ENCODE results near the gene FSHB.

FSHB gene

GRCh38 chr11:30257058-30257457, 26.2 kb downstream of the FSHB start:
- no peak overlapping the region for H3K4me3 ChIP-seq (ENCODE audit: low read depth, low read length)
- TF ChIP-seq ZNF157 (tag by site-specific recombination; IDR thresholded peaks at IDR 0.05): no peak
- TF ChIP-seq ZNF654 (tag by site-specific recombination; IDR thresholded peaks at IDR 0.05; ENCODE audit: low read depth): no peak
- TF ChIP-seq ZNF19 (tag by site-specific recombination; IDR thresholded peaks at IDR 0.05; ENCODE audit: low read depth): no peak
- TF ChIP-seq, protein P1, sequence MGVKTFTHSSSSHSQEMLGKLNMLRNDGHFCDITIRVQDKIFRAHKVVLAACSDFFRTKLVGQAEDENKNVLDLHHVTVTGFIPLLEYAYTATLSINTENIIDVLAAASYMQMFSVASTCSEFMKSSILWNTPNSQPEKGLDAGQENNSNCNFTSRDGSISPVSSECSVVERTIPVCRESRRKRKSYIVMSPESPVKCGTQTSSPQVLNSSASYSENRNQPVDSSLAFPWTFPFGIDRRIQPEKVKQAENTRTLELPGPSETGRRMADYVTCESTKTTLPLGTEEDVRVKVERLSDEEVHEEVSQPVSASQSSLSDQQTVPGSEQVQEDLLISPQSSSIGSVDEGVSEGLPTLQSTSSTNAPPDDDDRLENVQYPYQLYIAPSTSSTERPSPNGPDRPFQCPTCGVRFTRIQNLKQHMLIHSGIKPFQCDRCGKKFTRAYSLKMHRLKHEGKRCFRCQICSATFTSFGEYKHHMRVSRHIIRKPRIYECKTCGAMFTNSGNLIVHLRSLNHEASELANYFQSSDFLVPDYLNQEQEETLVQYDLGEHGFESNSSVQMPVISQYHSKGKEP (tag by site-specific recombination; IDR thresholded peaks at IDR 0.05): no peak
- no peak for TF ChIP-seq ZNF555 (tag by site-specific recombination; conservative IDR thresholded peaks at IDR 0.05)
- TF ChIP-seq ZNF169 (tag by site-specific recombination; IDR thresholded peaks at IDR 0.05): no peak
- TF ChIP-seq ZNF155 (tag by site-specific recombination; IDR thresholded peaks at IDR 0.05): no peak
- TF ChIP-seq OVOL3 (tag by site-specific recombination; IDR thresholded peaks at IDR 0.05): no peak
- ChIA-PET POLR2A (interaction anchor here (2.0 kb wide), 1 partner anchor 66 kb away, joined by 10 read pairs; the partner anchor contains the start of gene ARL14EP), CTCF (no interaction called here)
- H3K4me1 ChIP-seq (ENCODE audit: control insufficient read depth, insufficient read depth, low read length): no peaks in the 10 kb centered on the region
- H3K9me3 ChIP-seq (ENCODE audit: control insufficient read depth, insufficient read depth, low read depth, low read length): no peaks in the 10 kb centered on the region
- no peak overlapping the region for H3K27ac ChIP-seq (ENCODE audit: extremely low read depth, low read depth, low read length)
- no peaks in the 10 kb centered on the region for H3K36me3 ChIP-seq (ENCODE audit: control insufficient read depth in 2 of 2, insufficient read depth in 1 of 2, low read length in 2 of 2)

DNA sequence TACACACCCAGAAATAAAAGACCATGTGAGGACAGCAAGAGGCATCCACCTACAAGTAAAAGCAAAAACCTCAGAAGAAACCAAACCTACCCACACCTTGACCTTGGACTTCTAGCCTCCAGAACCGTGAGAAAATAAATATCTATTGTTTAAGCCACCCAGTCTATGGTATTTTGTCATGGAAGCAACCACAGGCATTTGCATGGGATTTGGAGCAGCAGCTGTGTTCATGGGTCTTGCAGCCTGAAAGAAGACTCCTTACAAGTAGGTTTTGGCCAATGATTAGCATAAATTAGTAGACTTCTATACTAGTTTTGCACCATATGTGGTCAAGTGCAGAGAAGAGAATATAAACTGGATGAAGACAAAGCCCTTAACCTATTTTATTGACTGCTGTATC, 27.9 kb downstream of the FSHB start:
- Histone ChIP-seq H3K4me1 (ENCODE audit: control insufficient read depth, insufficient read depth, low read length) (no peaks in the 10 kb centered on the region), H3K36me3 (ENCODE audit: control insufficient read depth in 2 of 2, insufficient read depth in 1 of 2, low read length in 2 of 2) (no peaks in the 10 kb centered on the region), H3K27ac (ENCODE audit: extremely low read depth, low read depth, low read length) (no peak overlapping the region), H3K9me3 (ENCODE audit: control insufficient read depth, insufficient read depth, low read depth, low read length) (no peaks in the 10 kb centered on the region), H3K4me3 (ENCODE audit: low read depth, low read length) (no peak overlapping the region)
- CTCF ChIA-PET: no interaction called here
- TF ChIP-seq ZNF423 (tag by site-specific recombination; IDR thresholded peaks at IDR 0.05): no peak
- TF ChIP-seq ZNF707 (tag by site-specific recombination; IDR thresholded peaks at IDR 0.05): no peak
- TF ChIP-seq, protein P2, sequence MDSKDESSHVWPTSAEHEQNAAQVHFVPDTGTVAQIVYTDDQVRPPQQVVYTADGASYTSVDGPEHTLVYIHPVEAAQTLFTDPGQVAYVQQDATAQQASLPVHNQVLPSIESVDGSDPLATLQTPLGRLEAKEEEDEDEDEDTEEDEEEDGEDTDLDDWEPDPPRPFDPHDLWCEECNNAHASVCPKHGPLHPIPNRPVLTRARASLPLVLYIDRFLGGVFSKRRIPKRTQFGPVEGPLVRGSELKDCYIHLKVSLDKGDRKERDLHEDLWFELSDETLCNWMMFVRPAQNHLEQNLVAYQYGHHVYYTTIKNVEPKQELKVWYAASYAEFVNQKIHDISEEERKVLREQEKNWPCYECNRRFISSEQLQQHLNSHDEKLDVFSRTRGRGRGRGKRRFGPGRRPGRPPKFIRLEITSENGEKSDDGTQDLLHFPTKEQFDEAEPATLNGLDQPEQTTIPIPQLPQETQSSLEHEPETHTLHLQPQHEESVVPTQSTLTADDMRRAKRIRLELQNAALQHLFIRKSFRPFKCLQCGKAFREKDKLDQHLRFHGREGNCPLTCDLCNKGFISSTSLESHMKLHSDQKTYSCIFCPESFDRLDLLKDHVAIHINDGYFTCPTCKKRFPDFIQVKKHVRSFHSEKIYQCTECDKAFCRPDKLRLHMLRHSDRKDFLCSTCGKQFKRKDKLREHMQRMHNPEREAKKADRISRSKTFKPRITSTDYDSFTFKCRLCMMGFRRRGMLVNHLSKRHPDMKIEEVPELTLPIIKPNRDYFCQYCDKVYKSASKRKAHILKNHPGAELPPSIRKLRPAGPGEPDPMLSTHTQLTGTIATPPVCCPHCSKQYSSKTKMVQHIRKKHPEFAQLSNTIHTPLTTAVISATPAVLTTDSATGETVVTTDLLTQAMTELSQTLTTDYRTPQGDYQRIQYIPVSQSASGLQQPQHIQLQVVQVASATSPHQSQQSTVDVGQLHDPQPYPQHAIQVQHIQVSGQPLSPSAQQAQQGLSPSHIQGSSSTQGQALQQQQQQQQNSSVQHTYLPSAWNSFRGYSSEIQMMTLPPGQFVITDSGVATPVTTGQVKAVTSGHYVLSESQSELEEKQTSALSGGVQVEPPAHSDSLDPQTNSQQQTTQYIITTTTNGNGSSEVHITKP (tag by site-specific recombination; IDR thresholded peaks at IDR 0.05): no peak
- TF ChIP-seq, protein P3, sequence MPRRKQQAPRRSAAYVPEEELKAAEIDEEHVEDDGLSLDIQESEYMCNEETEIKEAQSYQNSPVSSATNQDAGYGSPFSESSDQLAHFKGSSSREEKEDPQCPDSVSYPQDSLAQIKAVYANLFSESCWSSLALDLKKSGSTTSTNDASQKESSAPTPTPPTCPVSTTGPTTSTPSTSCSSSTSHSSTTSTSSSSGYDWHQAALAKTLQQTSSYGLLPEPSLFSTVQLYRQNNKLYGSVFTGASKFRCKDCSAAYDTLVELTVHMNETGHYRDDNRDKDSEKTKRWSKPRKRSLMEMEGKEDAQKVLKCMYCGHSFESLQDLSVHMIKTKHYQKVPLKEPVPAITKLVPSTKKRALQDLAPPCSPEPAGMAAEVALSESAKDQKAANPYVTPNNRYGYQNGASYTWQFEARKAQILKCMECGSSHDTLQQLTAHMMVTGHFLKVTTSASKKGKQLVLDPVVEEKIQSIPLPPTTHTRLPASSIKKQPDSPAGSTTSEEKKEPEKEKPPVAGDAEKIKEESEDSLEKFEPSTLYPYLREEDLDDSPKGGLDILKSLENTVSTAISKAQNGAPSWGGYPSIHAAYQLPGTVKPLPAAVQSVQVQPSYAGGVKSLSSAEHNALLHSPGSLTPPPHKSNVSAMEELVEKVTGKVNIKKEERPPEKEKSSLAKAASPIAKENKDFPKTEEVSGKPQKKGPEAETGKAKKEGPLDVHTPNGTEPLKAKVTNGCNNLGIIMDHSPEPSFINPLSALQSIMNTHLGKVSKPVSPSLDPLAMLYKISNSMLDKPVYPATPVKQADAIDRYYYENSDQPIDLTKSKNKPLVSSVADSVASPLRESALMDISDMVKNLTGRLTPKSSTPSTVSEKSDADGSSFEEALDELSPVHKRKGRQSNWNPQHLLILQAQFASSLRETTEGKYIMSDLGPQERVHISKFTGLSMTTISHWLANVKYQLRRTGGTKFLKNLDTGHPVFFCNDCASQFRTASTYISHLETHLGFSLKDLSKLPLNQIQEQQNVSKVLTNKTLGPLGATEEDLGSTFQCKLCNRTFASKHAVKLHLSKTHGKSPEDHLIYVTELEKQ (tag by site-specific recombination; IDR thresholded peaks at IDR 0.05; ENCODE audit: borderline replicate concordance): no peak
- no peak for TF ChIP-seq ZNF394 (tag by site-specific recombination; IDR thresholded peaks at IDR 0.05; ENCODE audit: borderline replicate concordance)
- no peak for TF ChIP-seq ZNF391 (tag by site-specific recombination; IDR thresholded peaks at IDR 0.05; ENCODE audit: borderline replicate concordance, low read depth)
- TF ChIP-seq ZNF561 (tag by site-specific recombination; IDR thresholded peaks at IDR 0.05; ENCODE audit: borderline replicate concordance): no peak
- no peak for TF ChIP-seq ZFP37 (tag by site-specific recombination; IDR thresholded peaks at IDR 0.05)
- TF ChIP-seq ZNF16 (tag by site-specific recombination; IDR thresholded peaks at IDR 0.05; ENCODE audit: low read depth): no peak
- no peak for TF ChIP-seq AEBP2 (tag by site-specific recombination; IDR thresholded peaks at IDR 0.05; ENCODE audit: borderline replicate concordance)
- no peak for TF ChIP-seq SCRT2 (tag by site-specific recombination; IDR thresholded peaks at IDR 0.05)
- TF ChIP-seq ZNF211 (tag by site-specific recombination; IDR thresholded peaks at IDR 0.05; ENCODE audit: low read depth): no peak
- TF ChIP-seq ZNF174 (tag by site-specific recombination; IDR thresholded peaks at IDR 0.05): no peak
- no peak for TF ChIP-seq ZNF292 (tag by site-specific recombination; IDR thresholded peaks at IDR 0.05; ENCODE audit: borderline replicate concordance, low read depth)
- no peak for TF ChIP-seq ZNF529 (tag by site-specific recombination; IDR thresholded peaks at IDR 0.05; ENCODE audit: insufficient replicate concordance)
- POLR2A ChIA-PET: no interaction called here
